HG03354 (cell line): ENCODE data around the gene APBB1.

Experiments used
- ATAC-seq: cut with Tn5 transposase; IDR thresholded peaks from one replicate; pipeline ENCODE4 v1.9.1; 2021; ENCODE audit warnings: mild to moderate bottlenecking; ENCODE audit not compliant: unreplicated experiment, poor library complexity, severe bottlenecking

The APBB1 gene

DNA sequence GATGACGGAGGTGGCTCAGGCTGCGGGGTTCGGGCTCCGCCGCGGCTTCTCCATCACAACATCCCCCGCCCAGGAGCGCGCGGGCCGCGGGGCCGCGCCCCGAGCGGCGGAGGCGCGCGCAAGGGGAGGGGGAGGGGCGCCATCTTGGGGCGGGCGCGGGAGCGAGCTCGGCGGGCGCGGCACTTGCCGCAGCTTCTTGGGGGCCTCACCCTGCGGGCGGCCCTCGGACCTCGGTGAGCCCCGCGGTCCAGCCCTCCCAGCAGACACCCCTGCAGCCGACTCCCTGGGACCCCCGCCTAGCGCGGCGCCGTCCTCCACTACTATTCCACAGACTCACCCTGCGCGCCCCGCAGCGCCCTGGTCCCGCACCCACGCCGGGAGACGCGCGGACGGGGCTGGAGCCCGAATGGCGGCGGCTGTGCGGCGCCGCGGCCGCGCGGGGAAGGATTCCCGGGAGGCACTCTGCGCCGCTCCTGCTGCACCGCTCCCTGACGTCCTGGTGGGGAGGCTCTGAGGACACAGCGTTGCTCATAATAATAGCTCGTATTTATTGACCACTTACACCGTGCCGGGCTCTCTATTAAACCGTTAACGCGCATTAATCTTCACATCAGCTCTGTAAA, at the start of gene APBB1:
Gene APBB1, minus strand, starts transcription at position 86 of the 623 bp plus-strand sequence. CDS start 7,747 bp downstream, outside the sequence.
- ATAC-seq, result peak; percentile 53

DNA sequence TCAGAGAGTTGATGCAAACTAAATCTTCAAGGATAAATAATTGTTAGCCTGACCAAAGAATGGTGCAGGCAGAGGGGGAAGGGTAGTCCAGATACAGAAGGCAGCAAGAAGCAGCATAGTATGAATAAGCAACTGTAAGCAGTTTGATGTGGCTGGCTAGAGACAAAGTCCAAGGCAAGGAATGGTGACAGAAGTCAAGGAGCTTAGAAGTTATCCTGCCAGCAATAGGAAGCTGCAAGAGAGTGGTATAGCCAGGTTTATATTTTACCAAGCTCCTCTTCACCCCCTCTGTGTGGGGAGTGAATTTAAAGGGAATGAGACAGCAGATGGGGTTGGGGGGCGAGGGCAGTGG, 40.2 kb upstream of the APBB1 start:
- ATAC-seq, result no peak

DNA sequence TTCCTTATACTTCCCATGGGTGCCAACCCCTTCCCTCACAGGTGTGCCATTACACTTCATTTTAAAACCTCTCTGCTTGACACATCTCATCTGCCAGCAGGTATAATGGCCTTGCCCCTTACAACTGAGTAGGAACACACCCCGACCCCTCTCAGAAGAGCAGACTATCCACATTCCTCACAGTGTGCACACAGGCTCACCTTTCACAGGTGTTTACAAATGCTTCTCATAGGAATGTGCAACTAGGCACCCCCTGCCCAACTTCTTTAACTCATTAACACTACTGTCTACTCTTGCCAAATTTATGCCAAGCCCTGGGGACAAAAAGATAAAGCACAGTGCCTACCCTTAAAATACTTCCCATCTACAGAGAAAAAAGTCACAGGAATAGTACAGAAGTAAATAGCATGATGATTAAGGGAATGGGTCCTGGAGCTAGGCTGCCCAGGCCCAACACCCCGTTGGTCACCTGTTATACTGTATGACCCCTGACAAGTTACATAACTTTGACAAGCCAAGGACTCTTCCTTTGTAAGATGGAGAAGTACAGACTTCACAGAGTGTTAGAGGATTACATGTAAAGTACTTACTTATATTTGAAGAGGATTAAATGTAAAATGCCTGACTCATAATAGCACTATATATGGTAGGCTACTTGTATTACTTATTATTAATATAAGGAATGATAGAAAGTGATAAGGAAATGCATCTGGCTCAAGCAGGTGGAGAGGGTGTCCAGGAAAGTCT, 39.6 kb upstream of the APBB1 start:
- ATAC-seq, result no peak

DNA sequence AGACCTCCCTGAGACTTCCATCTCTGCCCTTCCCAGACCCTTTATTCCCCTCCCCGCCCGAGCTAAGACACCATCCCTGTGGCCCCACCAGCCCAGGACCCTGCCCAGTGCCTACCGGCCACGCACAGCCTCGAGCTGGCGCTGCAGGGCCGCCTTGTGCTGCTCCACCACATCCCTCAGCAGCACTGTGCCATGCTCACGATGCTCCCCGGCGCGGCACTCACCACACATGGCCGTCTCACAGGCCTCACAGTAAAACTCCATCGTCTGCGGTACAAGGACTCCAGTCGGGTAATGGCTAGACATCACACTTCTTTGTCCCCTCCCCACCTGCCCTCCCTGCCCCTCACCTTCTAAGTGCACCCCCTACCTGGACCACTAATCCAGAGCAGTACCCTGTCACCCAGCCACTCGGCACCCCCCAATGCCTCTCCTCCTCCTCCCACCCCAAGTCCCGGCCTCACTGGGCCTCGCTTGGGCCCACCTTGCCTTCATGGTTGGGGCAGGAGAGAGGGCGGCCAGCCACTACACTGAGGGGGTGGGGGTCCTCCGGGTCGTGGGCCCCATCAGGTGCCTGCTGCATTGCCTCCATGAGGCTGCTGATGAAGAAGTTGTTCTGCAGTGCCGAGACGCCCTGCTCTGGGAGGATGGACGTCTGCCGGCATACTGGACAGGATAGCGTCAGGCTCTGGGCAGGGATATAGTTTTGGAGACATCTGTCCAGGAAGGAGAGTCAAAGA, 38.9 kb upstream of the APBB1 start:
- ATAC-seq, result no peak

DNA sequence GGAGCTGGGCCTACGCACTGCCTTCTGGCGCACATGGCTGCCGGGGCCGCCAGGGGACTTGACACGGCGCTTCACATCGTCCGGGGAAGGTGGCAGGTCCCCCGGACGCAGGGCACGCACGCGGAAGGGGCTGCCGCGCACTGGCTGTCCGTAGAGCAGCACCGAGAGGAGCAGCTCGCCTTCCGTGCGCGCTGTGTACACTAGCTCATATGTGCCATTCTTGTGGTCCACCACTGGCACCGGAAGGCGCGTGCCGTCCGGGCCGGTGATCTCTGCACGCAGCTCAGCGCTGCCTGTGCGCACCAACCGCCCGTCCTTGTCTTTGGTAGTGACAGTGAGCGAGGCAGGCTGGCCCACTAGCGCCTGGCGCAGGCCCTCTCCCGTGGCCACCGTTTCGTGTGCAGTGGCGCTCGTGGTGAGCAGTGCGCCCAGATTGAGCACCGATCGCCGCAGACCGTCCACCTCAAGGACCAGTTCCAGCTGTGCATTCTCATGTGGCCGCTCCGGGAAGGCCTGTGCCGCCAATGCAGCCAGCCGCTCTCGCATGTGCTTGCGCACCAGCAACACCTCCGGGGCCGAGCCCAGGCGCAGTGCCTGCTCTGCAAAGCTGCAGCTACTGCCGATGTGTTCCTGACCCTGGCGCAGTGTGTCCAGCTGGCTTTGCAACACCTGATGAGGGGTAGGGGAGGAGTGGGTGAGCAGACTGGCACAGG, 37.6 kb upstream of the APBB1 start:
- ATAC-seq, result no peak

DNA sequence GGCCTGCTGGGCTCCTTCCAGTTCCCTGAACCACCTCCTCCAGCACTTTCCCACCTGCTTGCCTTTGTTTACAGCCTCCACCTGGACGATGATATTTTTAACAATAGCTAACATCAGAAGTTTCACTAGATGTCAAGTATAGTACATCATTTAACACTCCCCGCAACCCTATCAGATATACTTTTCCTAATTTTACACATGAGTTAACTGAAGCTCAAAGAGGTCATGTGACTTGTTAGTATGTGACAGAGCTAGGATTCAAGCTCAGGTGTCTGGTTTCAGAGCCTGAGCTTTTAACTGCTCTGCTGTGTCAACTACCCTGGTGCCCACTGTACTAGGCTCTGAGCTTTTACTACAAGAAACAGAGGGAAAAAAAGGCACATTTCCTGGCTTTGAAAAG, 36.2 kb upstream of the APBB1 start:
- ATAC-seq, result no peak

DNA sequence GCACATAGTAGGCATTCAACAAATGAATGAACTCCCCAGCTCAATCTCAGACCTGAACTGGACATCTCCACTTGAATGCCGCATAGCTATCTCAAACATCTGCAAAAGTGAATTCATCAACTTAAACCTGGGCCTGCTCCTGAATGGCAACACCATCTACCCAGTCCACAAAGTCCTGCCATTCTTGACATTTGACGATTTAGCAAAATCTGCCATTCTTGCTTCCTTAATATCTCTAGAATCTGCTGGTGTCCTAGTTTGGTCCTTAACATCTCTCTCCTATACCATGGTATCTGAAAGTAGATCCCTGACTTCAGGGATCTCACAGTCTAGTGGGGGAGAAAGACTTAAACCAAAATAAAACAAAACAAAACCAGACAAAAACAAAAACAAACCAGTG, 34.3 kb upstream of the APBB1 start:
- ATAC-seq, result no peak

DNA sequence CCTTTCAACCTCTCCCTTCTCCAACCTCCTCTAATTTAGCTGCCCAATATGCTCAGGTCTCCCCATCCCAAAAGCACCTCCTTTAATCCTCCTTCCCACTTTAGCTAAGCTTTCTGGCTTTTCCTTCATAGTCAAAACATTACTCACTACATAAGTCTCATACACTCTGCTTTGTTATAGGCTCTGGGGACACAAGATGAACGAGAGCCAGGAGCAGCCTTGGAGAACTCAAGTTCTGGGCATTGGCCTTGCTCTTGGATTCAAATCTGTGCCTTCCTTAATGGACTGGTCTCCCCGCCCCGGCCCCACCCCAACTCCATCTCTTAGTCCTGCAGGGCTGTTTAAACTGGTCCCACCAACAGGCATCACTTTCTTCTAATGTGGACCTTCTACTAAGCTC, 33.3 kb upstream of the APBB1 start:
- no peak for ATAC-seq

DNA sequence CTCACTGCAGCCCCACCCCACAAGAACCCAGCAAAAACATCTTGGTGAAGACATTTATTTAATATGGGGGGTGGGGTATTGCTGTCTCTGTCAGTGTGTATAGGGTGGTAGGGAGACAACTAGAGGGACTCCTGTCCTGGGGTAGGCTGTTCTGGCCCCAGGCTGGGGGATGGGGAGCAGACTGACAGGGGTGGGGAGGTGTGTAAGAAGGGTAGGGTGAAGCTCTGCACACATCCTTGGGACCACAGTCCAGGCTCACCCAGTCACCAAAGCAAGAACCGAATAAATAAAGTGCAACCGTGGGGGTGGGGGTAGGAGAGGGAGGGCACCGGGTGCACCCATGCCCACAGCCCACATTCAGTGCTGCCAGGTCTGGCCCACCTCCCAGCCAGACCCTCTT, 29.7 kb upstream of the APBB1 start:
- no peak for ATAC-seq

DNA sequence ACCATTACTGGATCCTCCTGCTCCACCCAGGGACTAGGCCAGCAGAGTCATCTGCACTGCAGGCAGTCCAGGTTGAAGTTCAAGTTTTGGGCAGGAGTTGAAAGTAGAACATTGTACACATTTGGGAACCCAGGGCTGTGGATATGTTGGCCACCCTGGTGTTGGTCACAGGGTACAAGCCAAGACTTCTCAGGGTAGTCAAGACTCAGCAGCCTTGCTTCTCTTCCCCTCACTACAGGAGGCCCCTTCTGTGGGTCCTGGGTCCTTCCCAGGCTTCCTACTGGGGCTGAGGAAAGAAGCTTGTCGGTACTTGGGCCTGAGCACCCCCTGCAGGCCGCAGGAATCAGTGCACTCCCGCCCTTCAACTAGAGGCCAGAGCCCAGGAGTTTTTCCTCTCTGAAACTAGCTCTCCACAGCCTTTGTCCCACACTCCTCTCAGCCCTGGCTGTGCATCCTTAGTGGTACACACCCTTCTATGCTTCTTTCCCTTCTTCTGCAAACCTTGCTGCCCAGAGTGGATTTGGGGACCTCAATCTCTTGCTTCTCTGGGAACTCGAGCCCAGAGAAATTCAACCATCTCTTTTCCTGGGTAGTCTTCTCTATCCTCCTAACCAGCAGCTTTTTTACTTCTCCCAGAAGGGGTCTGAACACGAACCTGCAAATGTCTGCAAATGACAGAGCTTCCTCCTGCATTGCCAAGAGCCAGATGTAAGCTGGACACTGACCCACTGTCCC, 24.5 kb upstream of the APBB1 start:
- peak; percentile 88 for ATAC-seq

DNA sequence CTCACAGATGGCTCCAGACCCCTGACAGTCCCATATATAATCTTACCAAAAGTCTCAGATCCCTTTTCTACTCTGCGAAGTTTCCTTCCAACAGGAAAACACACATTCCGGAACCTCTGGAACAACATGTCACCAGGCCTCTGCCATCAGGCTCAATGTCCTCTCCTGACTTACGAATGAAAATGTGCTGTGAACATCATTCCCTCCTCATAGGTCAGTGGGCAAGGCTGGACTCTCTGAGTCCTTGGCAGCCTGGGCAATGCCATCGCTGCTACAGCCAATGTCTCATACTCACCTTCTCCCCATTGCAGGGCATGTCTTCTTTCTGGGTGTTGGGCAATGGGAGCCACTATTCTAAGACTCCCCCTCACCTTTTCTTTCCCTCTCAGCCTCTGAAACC, 23.5 kb upstream of the APBB1 start:
- no peak for ATAC-seq

DNA sequence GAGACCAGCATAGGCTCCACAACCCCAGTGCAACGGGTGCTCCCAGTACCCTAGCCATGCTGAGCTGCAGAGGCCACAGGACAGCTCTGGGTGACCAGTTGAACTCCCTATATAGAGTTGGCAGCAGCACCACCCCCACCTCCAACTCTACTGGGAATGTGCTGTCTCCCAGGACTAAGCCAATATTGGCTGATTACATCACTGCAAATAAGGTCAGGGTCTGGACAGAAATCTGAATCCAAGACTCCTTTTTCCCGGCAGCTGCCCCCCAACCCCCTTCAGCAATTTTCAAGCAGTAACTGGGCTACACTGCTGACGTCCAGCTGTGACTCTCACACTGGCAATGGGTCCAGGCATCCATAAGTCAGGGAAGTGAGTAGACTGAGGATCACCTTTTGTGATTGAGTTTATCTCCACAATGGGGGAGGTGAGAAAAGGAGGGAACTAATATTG, 22.0 kb upstream of the APBB1 start, which contains the start of gene HPX:
Gene HPX, minus strand, starts transcription at position 82 of the 453 bp plus-strand sequence. Its CDS starts 24 bp downstream, at position 58.
- no peak for ATAC-seq

DNA sequence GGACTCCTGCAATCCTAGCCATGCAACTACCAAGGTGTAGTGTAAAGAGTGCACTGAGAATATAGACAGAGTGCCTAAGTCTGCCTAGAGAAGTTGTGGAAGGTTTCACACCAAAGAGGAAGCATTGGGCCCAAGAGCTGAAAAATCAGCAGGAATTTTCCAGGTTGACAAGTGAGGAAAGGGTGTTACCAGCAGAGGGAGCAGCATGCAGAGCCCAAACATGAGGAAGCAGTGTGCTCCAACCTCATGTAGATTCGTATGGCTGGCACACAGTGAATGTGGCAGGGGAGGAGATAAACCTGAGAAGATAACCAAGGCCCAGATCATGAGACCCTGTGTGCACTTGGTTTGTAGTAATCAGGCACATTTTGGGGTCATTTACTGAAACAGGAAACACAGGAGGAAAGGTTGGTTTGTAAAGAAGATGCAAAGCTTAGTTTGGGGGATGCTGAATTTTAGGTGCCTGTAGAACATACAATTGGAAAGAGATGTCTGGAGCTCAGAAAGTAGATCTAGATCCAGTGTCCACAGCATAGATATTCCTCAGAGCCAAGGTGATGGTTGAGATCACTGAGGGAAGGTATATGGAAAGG, 20.2 kb upstream of the APBB1 start:
- no peak for ATAC-seq

DNA sequence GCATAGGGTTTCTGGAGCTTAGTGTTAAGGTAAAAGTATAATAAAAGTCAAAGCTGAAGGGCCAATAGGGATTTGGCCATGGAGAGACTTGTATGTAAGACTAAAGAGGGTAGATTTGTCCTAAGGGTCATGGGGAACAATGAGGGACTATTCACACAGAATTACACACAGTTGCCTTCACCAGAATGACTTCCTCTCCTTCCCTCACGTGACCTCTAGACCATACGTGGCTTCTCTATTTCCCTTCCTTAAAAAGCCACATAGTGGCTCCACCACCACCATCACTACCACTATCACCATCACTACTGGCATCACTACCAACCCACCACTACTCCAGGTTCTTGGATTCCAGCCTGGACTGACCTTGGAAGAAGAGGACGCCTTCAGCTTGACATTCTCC, 19.1 kb upstream of the APBB1 start:
- no peak for ATAC-seq

DNA sequence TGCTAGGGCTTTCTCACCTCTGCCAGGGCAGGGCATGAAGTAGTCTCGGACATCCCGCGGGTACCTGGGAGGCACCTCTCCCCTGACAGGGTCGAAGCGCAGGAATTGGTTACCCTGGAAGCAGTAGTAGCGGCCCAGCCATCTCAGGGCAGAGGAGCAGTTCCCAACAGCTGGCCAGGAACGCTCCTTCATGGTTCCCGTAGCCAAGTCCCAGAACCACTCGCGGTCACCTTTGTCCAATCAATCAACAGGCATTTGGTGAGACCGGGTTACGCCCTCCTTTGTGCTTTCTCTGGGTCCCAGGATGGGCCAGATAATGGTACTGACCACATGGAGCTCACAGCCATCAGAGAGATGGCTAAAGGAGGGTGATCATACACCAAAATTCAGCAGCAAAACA, 18.5 kb upstream of the APBB1 start:
- no peak for ATAC-seq

DNA sequence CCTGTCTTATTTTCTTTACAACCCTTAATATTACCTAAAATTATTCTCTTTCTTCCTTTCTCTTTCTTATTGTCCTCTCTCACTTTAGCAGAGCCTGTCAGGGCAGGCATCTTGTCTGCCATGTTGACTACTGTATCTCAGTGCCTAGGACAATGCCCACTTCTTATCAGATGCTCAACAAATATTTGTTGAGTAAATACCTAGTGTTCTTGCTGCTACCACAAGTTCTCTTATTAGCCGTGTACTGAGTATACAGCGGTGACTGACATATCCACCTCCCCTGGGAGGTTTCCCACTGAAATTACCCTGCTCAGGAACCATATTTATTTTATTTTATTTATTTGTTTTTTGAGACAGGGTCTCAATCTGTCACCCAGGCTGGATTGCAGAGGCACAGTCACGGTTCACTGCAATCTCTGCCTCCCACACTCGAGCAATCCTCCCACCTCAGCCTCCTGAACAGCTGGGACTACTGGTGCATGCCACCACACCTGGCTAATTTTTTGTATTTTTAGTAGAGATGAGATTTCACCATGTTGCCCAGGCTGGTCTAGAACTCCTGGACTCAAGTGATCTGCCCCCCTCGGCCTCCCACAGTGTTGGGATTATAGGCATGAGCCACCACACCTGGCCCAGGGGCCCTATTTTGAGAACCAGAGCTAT, 15.2 kb upstream of the APBB1 start:
- peak; percentile 57 for ATAC-seq

DNA sequence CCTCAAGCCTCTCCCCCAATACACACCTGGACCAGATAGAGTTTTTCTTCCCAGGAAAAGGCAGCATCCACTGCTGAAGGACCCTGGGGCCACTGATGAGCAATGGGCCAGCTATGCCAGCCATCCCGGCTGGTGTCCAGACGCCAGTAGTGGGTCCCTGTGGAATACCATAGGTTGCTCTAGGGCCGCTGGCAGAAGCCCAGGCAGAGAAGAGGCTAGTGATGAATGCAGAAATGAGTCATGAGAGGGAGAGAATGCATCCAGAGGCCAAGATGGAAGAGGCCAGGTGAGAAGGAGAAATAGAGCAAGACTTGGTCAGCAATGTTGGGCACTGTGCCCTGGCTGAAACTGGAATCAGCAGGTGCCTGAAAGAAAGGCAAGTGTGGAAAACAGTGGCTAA, 13.0 kb upstream of the APBB1 start:
- ATAC-seq, result no peak

DNA sequence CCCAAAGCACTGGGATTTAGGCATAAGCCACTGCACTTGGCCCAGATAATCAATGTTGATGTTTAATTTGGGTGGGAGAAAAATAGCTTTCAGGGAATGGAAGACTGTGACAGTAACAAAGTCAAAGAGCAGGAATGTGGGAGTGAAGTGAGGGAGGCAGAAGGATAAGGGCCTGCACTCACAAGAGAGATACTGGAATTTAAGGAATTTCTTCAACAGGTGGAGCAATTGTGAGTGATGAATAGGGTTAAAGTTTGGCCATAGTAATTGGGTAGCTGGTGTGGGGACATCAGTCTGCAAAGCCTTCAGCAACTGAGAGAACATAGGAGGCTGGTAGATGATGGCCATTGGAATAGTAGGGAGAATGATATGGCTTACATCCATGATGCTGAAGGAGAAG, 8.6 kb upstream of the APBB1 start:
- no peak for ATAC-seq

DNA sequence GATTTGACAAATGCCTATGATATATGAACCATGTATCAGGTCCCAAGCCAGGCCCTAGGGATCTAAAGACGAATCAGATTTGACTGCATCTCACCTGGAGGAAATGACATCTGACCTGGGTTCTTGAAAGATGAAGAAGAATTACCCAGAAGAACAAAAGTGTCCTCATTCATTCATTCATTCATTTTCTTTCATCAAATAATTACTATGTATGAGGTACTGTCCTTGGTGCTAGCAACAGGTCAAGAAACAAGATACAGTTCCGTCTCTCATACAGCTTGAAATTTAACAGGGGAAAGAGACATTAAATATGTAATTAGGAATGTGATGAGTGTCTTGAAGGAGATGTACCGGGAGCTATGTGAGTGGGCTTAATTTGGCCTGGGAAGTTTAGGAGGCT, 1.8 kb upstream of the APBB1 start:
- ATAC-seq, result no peak
